ENCODE measurements around the gene CXCL16.
A peak's percentile ranks its signal among the peaks of the same experiment; 100 is the strongest.
"Not testable (repeated sequence)": the region's sequence is repeated elsewhere in the genome, so short reads cannot be mapped to it uniquely, and the experiment has no call there.

CXCL16 gene

GRCh38 chr17:4690745-4691144 lies 49.0 kb downstream of the CXCL16 start:
- no peak for DNase-seq

- not testable (repeated sequence) for DNase-seq
These were observed 49.9 kb downstream of the CXCL16 start for GRCh38 chr17:4689872-4690271.

GRCh38 chr17:4683739-4684138 lies 56.0 kb downstream of the CXCL16 start:
- peak; percentile 9 for DNase-seq
